ENCODE results near the gene KCND2. TPM values are rescaled to one million over a fixed set of nuclear protein-coding genes. Genes with fewer than 3 reads are reported as not detected.

Gene KCND2
- total RNA-seq, 1 donor from 2014 or later: 13.7 TPM

GRCh38 chr7:120360918-120361317, 87.9 kb downstream of the KCND2 start:
- H3K27ac Mint-ChIP-seq: no peak overlapping the region
- DNase-seq (ENCODE audit: low spot score, unreplicated experiment): no peak
- H3K4me1 Mint-ChIP-seq (ENCODE audit: low read depth): no peaks in the 10 kb centered on the region
- no peak overlapping the region for H3K4me3 Mint-ChIP-seq (ENCODE audit: low read depth)
- H3K27me3 Mint-ChIP-seq: no peaks in the 10 kb centered on the region
- H3K9me3 Mint-ChIP-seq (ENCODE audit: low read depth): no peaks in the 10 kb centered on the region
- no peaks in the 10 kb centered on the region for H3K36me3 Mint-ChIP-seq (ENCODE audit: insufficient read depth)
- no peak for TF ChIP-seq CTCF (IDR thresholded peaks at IDR 0.05; ENCODE audit: unreplicated experiment)

GRCh38 chr7:120363414-120363813, 90.4 kb downstream of the KCND2 start:
- Mint-ChIP-seq H3K4me3 (ENCODE audit: low read depth) (no peak overlapping the region), H3K4me1 (ENCODE audit: low read depth) (no peaks in the 10 kb centered on the region), H3K27ac (no peak overlapping the region), H3K9me3 (ENCODE audit: low read depth) (no peaks in the 10 kb centered on the region), H3K27me3 (no peaks in the 10 kb centered on the region), H3K36me3 (ENCODE audit: insufficient read depth) (no peaks in the 10 kb centered on the region)
- DNase-seq (ENCODE audit: low spot score, unreplicated experiment): no peak
- no peak for TF ChIP-seq CTCF (IDR thresholded peaks at IDR 0.05; ENCODE audit: unreplicated experiment)

- H3K4me1 Mint-ChIP-seq (ENCODE audit: low read depth): peaks cover 10% of the 10 kb centered on the region
- no peak for DNase-seq (ENCODE audit: low spot score, unreplicated experiment)
- no peaks in the 10 kb centered on the region for H3K36me3 Mint-ChIP-seq (ENCODE audit: insufficient read depth)
- no peak overlapping the region for H3K4me3 Mint-ChIP-seq (ENCODE audit: low read depth)
- no peaks in the 10 kb centered on the region for H3K9me3 Mint-ChIP-seq (ENCODE audit: low read depth)
- TF ChIP-seq CTCF (IDR thresholded peaks at IDR 0.05; ENCODE audit: unreplicated experiment): no peak
- H3K27me3 Mint-ChIP-seq: no peaks in the 10 kb centered on the region
- no peak overlapping the region for H3K27ac Mint-ChIP-seq
Observed at GRCh38 chr7:120370954-120371353, 98.0 kb downstream of the KCND2 start.

- Mint-ChIP-seq H3K4me3 (ENCODE audit: low read depth) (no peak overlapping the region), H3K27me3 (no peaks in the 10 kb centered on the region)
Observed at GRCh38 chr7:120373174-120373573, 100.2 kb downstream of the KCND2 start.

GRCh38 chr7:120394595-120394994, 121.6 kb downstream of the KCND2 start:
- Mint-ChIP-seq H3K4me1 (ENCODE audit: low read depth) (peaks cover 4% of the 10 kb centered on the region), H3K27ac (no peak overlapping the region), H3K9me3 (ENCODE audit: low read depth) (peaks cover 4% of the 10 kb centered on the region), H3K27me3 (no peaks in the 10 kb centered on the region), H3K4me3 (ENCODE audit: low read depth) (no peak overlapping the region), H3K36me3 (ENCODE audit: insufficient read depth) (no peaks in the 10 kb centered on the region)
- DNase-seq (ENCODE audit: low spot score, unreplicated experiment): no peak
- no peak for TF ChIP-seq CTCF (IDR thresholded peaks at IDR 0.05; ENCODE audit: unreplicated experiment)

More at GRCh38 chr7:120373174-120373573, 100.2 kb downstream of the KCND2 start:
- no peak for TF ChIP-seq CTCF (IDR thresholded peaks at IDR 0.05; ENCODE audit: unreplicated experiment)
- Mint-ChIP-seq H3K36me3 (ENCODE audit: insufficient read depth) (no peaks in the 10 kb centered on the region), H3K4me1 (ENCODE audit: low read depth) (peaks cover 10% of the 10 kb centered on the region), H3K27ac (no peak overlapping the region), H3K9me3 (ENCODE audit: low read depth) (no peaks in the 10 kb centered on the region)
- no peak for DNase-seq (ENCODE audit: low spot score, unreplicated experiment)
